ENCODE results near the gene SPON2.
"Not testable (repeated sequence)": the region's sequence is repeated elsewhere in the genome, so short reads cannot be mapped to it uniquely, and the experiment has no call there.

SPON2 gene

GRCh38 chr4:1151541-1151940 lies 20.8 kb downstream of the SPON2 start:
- no peak for DNase-seq (ENCODE audit: low spot score)

DNA sequence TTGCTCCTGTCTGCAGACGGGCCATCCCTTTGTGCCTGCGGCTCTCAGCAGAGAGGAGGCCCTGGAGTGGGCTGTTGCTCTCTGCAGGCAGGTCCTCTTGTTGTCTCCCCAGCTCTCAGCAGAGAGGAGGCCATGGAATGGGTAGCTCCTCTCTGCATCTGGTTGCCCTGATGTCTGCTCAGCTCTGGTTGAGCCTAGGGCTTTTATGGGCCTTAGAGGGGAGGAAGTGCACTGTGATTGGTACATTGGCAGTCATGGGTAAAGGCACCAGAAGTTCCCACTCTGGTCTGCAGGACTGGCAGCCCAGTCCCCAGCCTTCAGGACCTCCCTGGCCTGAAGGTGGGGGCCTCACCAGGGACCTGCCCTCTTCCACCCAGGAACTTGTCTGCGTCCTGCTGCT lies 21.5 kb downstream of the SPON2 start:
- no peak for DNase-seq (ENCODE audit: low spot score)

- DNase-seq (ENCODE audit: low spot score) = no peak
Observed at GRCh38 chr4:1139860-1140259, 32.5 kb downstream of the SPON2 start.

DNA sequence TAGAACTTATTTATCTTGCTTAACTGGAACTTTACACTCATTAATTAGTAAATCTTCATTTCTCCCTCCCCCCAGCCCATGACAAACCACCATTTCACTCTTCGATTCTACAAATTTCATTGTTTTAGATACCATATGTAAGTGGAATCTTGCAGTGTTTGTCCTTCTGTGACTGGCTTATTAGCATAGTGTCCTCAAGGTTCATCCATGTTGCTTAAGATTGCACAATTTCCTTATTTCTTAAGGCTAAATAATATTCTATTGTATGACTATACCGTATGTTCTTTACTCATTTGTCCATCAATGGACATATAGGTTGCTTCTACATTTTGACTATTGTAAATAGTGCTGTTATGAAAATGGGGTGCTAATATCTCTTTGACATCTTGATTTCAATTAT lies 34.5 kb downstream of the SPON2 start:
- DNase-seq (ENCODE audit: low spot score) = no peak

DNA sequence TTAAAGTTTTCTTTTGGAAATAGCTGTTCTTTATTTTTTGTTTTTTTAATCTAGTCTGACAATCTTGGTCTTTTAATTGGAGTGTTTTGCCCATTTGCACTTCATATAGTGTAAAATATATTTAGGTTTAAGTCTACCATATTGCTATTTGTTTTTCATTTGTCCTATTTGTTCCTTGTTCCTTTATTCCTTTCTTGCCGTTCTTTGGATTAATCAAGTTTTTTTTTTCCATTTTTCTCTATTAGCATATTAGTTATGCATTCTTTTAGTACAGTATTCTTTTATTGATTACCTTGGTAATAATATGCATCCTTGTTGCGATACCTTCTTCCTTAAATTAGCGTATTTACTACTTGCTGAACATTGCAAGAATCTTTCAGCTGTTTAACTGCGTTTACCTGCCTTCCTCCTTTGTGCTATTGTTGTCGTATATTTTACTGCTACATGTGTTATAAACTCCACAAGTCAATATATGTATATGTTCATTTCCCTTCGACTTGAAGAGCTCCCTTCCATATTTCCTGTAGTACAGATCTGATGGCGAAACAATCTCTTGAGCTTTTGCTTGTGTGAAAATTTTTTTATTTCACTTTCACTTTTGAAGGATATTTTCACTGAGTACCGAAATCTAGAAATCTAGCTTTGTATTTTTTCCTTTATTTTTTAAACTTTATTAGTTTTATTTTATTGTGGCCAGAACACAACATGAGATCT lies 35.2 kb downstream of the SPON2 start:
- DNase-seq (ENCODE audit: low spot score) = no peak

GRCh38 chr4:1136048-1136447 lies 36.3 kb downstream of the SPON2 start:
- DNase-seq (ENCODE audit: low spot score) = no peak

GRCh38 chr4:1133033-1133432 lies 39.4 kb downstream of the SPON2 start:
- DNase-seq (ENCODE audit: low spot score) = no peak

DNA sequence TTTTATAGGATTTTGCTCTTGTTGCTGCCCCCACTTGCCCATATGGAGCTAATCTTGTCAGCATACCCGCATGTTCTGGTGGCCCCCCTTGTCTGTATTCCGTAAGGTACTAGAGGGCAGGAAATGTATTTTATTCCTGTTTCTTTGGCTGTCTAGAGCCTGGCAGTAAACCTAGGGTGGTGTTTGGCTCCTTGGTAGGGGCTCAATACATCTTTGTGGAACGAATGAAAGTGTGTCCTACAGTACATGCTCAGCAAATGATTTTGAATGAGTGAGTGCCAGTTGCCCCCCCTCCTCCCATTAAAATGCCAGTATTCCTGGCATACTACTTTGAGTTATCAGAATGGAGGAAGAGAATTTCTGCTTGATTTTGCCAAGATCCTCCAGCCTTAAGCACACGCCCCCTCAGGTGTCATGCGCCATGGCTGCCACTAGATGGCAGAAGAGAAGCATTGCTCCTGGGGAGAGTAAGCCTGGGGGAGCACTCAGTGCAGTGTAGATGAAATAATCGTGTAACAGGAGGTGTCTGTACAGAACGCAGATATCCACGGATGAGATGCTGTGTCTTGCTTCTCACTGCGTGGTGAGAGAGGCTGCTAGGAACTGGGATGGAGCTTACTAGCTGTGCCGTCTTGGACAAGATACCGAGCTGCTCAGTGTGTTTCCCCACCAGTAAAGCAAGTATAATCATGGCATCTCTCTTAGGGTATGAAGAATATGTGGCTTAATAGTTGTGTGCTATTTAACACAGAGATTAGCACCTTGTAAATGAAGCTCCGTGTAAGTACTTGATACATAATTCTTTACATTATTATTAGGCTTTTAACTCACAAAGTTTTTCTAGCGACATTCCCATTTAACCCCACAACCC lies 41.8 kb downstream of the SPON2 start:
- DNase-seq (ENCODE audit: low spot score) = peak; percentile 82

GRCh38 chr4:1126506-1126905 lies 45.9 kb downstream of the SPON2 start:
- DNase-seq (ENCODE audit: low spot score) = no peak

GRCh38 chr4:1125466-1125865 lies 46.9 kb downstream of the SPON2 start:
- DNase-seq (ENCODE audit: low spot score) = not testable (repeated sequence)

- DNase-seq (ENCODE audit: low spot score) = no peak
Observed at GRCh38 chr4:1124818-1125217, 47.6 kb downstream of the SPON2 start.

GRCh38 chr4:1122505-1122904 lies 49.9 kb downstream of the SPON2 start:
- no peak for DNase-seq (ENCODE audit: low spot score)
